Nephron progenitor cell (in vitro differentiated cells): ENCODE results near the gene KCNQ1.

Experiments used
- DNase-seq: peaks from one replicate; pipeline ENCODE4 v3.0.0; 2021
- H3K27ac Mint-ChIP-seq: 2 replicates; pipeline ENCODE4 v1.8.0; 2021; ENCODE audit warnings: mild to moderate bottlenecking, moderate library complexity, mixed read lengths
- H3K27me3 Mint-ChIP-seq: 2 replicates; pipeline ENCODE4 v1.8.0; 2021; ENCODE audit warnings: mild to moderate bottlenecking, low read depth, mixed read lengths; ENCODE audit not compliant: poor library complexity
- H3K36me3 Mint-ChIP-seq: 2 replicates; pipeline ENCODE4 v1.8.0; 2021; ENCODE audit warnings: low read depth, mixed read lengths
- H3K4me1 Mint-ChIP-seq: 2 replicates; pipeline ENCODE4 v1.8.0; 2021; ENCODE audit warnings: mixed read lengths
- H3K4me3 Mint-ChIP-seq: 2 replicates; pipeline ENCODE4 v1.8.0; 2021; ENCODE audit warnings: mild to moderate bottlenecking, moderate library complexity, mixed read lengths
- H3K9me3 Mint-ChIP-seq: 2 replicates; pipeline ENCODE4 v1.8.0; 2021; ENCODE audit warnings: mild to moderate bottlenecking, moderate library complexity, mixed read lengths
- TF ChIP-seq, protein P1 (sequence below): fragments of 200-600 bp; sonication (generic); IDR thresholded peaks from 2 replicates; pipeline ENCODE4 v1.5.0; 2021; ENCODE audit warnings: antibody characterized with exemption

The KCNQ1 gene

DNA sequence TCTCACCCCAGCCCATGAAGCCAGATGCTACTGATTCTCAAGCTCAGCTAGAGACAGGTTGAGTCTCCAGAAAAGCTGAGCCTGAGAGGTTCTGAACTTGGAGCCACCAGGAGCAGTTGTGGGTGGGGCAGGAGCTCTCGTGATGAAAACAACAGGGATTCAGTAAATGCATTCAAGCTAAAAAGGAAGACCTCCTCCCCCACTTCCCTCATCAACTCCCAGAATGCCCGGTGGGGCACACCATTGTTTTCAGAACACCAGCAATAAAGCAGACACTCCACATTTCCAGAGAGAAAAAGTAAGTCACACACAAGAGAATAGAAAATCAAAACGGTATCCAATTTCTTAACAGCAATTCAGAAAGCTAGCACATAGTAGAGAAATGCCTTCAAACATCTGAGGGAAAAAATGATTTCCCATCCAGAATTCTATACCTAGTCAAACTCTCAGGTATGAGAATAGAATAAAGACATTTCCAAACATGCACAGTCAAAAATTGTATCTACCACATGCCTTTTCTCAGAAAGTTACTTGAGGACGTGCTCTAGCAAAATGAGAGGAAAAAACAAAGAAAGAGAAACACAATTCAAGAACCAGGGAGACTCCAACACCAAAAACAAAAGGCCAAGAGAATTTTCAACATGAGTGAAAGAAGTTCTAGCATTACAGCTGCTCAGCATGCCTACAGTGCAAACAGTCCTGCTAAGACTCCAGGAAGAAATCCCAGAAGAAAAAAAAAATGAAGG is 383.9 kb downstream of the KCNQ1 start:
- DNase-seq = no peak
- H3K9me3 Mint-ChIP-seq = peaks cover 36% of the 10 kb centered on the region
- H3K36me3 Mint-ChIP-seq = peaks cover 17% of the 10 kb centered on the region
- H3K4me1 Mint-ChIP-seq = peaks cover 31% of the 10 kb centered on the region
- H3K27me3 Mint-ChIP-seq = peaks cover 11% of the 10 kb centered on the region
- no peak overlapping the region for H3K27ac Mint-ChIP-seq
- TF ChIP-seq, protein P1, sequence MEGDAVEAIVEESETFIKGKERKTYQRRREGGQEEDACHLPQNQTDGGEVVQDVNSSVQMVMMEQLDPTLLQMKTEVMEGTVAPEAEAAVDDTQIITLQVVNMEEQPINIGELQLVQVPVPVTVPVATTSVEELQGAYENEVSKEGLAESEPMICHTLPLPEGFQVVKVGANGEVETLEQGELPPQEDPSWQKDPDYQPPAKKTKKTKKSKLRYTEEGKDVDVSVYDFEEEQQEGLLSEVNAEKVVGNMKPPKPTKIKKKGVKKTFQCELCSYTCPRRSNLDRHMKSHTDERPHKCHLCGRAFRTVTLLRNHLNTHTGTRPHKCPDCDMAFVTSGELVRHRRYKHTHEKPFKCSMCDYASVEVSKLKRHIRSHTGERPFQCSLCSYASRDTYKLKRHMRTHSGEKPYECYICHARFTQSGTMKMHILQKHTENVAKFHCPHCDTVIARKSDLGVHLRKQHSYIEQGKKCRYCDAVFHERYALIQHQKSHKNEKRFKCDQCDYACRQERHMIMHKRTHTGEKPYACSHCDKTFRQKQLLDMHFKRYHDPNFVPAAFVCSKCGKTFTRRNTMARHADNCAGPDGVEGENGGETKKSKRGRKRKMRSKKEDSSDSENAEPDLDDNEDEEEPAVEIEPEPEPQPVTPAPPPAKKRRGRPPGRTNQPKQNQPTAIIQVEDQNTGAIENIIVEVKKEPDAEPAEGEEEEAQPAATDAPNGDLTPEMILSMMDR = no peak
- no peak overlapping the region for H3K4me3 Mint-ChIP-seq

- Mint-ChIP-seq H3K4me3 (no peak overlapping the region), H3K36me3 (peaks cover 17% of the 10 kb centered on the region), H3K9me3 (peaks cover 28% of the 10 kb centered on the region), H3K4me1 (peaks cover 27% of the 10 kb centered on the region), H3K27me3 (peaks cover 6% of the 10 kb centered on the region), H3K27ac (no peak overlapping the region)
- no peak for DNase-seq
- TF ChIP-seq, protein P1 = no peak
Observed at GRCh38 chr11:2830030-2830812, 385.4 kb downstream of the KCNQ1 start.

DNA sequence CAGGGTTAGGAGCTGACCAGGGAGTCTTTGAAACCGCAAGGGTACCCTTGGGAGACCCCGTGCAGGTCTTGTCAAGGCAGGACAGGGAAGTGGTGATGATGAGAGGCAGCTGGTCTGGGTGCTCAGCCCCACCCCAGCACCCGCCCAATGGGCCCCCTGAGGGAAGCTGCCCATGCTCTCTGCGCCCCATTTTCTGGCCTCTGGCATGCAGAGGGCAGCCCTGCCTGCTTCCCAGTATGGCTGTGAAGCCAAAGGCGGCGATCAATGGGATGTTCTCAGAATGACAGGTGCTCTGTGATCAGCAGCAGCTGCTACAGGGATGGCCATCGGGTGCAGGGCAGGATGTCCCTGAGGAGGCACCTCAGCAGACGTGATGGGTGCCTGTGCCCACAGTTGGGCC is 386.1 kb downstream of the KCNQ1 start:
- Mint-ChIP-seq H3K4me3 (no peak overlapping the region), H3K9me3 (peaks cover 28% of the 10 kb centered on the region), H3K27me3 (peaks cover 8% of the 10 kb centered on the region), H3K36me3 (peaks cover 17% of the 10 kb centered on the region), H3K4me1 (peaks cover 27% of the 10 kb centered on the region), H3K27ac (no peak overlapping the region)
- DNase-seq = no peak
- TF ChIP-seq, protein P1 = no peak

- no peak for DNase-seq
- peaks cover 29% of the 10 kb centered on the region for H3K4me1 Mint-ChIP-seq
- peaks cover 8% of the 10 kb centered on the region for H3K27me3 Mint-ChIP-seq
- peaks cover 28% of the 10 kb centered on the region for H3K9me3 Mint-ChIP-seq
- H3K36me3 Mint-ChIP-seq = peaks cover 17% of the 10 kb centered on the region
- H3K27ac Mint-ChIP-seq = no peak overlapping the region
- TF ChIP-seq, protein P1 = no peak
- H3K4me3 Mint-ChIP-seq = no peak overlapping the region
Observed at GRCh38 chr11:2831781-2832532, 387.1 kb downstream of the KCNQ1 start.

- Mint-ChIP-seq H3K9me3 (peaks cover 27% of the 10 kb centered on the region), H3K27me3 (peaks cover 8% of the 10 kb centered on the region), H3K27ac (no peak overlapping the region), H3K36me3 (peaks cover 17% of the 10 kb centered on the region), H3K4me1 (peaks cover 31% of the 10 kb centered on the region), H3K4me3 (no peak overlapping the region)
- TF ChIP-seq, protein P1 = no peak
- no peak for DNase-seq
Observed at GRCh38 chr11:2832533-2833020, 387.8 kb downstream of the KCNQ1 start.
